GM18951 (cell line): ENCODE measurements around the gene FGF14.
"Not testable (repeated sequence)": the region's sequence is repeated elsewhere in the genome, so short reads cannot be mapped to it uniquely, and the experiment has no call there.

Source experiments
- POLR2A ChIP-seq: IDR thresholded peaks from 4 replicates; pipeline ENCODE4 v1.6.1; 2011; ENCODE audit warnings: mild to moderate bottlenecking; ENCODE audit not compliant: insufficient read length, insufficient read depth; ENCODE audit errors: extremely low read depth
- in situ Hi-C: fragments of 300-500 bp; cut with MboI; formaldehyde crosslinking; loops from one replicate; pipeline ENCODE4 v1.12.0; 2022; ENCODE audit warnings: low sequenced_read_pairs, mixed read lengths, inconsistent platforms; ENCODE audit not compliant: unreplicated experiment

FGF14 gene

GRCh38 chr13:101875717-101876393 is 526.0 kb downstream of the FGF14 start:
- in situ Hi-C loops, result no loop called here
- TF ChIP-seq POLR2A, result no peak

GRCh38 chr13:101875091-101875490 is 526.8 kb downstream of the FGF14 start:
- TF ChIP-seq POLR2A, result no peak
- in situ Hi-C loops, result no loop called here

GRCh38 chr13:101869553-101869952 is 532.3 kb downstream of the FGF14 start:
- TF ChIP-seq POLR2A, result no peak
- in situ Hi-C loops, result no loop called here

GRCh38 chr13:101868585-101869469 is 533.0 kb downstream of the FGF14 start:
- in situ Hi-C loops, result no loop called here
- TF ChIP-seq POLR2A, result no peak

GRCh38 chr13:101866889-101867581 is 534.8 kb downstream of the FGF14 start:
- no peak for TF ChIP-seq POLR2A
- in situ Hi-C loops, result no loop called here

- TF ChIP-seq POLR2A, result no peak
- in situ Hi-C loops, result no loop called here
Observed at GRCh38 chr13:101858860-101859259, 543.0 kb downstream of the FGF14 start.

- no peak for TF ChIP-seq POLR2A
- in situ Hi-C loops, result no loop called here
Observed at GRCh38 chr13:101846701-101847100, 555.1 kb downstream of the FGF14 start.

GRCh38 chr13:101846249-101846648 is 555.6 kb downstream of the FGF14 start:
- in situ Hi-C loops, result no loop called here

GRCh38 chr13:101845245-101846020 is 556.4 kb downstream of the FGF14 start:
- TF ChIP-seq POLR2A, result no peak
- in situ Hi-C loops, result no loop called here

More at GRCh38 chr13:101846249-101846648, 555.6 kb downstream of the FGF14 start:
- no peak for TF ChIP-seq POLR2A

- in situ Hi-C loops, result no loop called here
- TF ChIP-seq POLR2A, result no peak
Observed at GRCh38 chr13:101841698-101842097, 560.1 kb downstream of the FGF14 start.

- TF ChIP-seq POLR2A, result no peak
- in situ Hi-C loops, result no loop called here
Observed at GRCh38 chr13:101838323-101838722, 563.5 kb downstream of the FGF14 start.

GRCh38 chr13:101837778-101838177 is 564.1 kb downstream of the FGF14 start:
- in situ Hi-C loops, result not testable (repeated sequence)

GRCh38 chr13:101837288-101837687 is 564.6 kb downstream of the FGF14 start:
- in situ Hi-C loops, result no loop called here
- TF ChIP-seq POLR2A, result no peak
